Measurements from ENCODE around the gene BRD9. TPM values are rescaled to one million over a fixed set of nuclear protein-coding genes. Genes with fewer than 3 reads are reported as not detected.

The BRD9 gene
- total RNA-seq, 4 donors from 2014 or later = 22.3 to 38.5 (median 28.4) TPM

- WGBS, 2 donors (ENCODE audit: low coverage in 1 of 2) = 89 to 93% methylated on average over 5 to 16 of the region's 30 CpGs
- TF ChIP-seq EP300 (IDR thresholded peaks at IDR 0.05) = no peak
- no peak for TF ChIP-seq POLR2A (IDR thresholded peaks at IDR 0.05)
- TF ChIP-seq CTCF (IDR thresholded peaks at IDR 0.05) = no peak
- no peak for ATAC-seq
Observed at GRCh38 chr5:927172-928015, 34.8 kb upstream of the BRD9 start.

GRCh38 chr5:926417-927171 lies 34.0 kb upstream of the BRD9 start:
- WGBS, 2 donors (ENCODE audit: low coverage in 1 of 2) = 4 to 6% methylated on average over 14 to 28 of the region's 65 CpGs
- peaks cover 30% of the 10 kb centered on the region for H3K27me3 ChIP-seq
- no peaks in the 10 kb centered on the region for H3K36me3 ChIP-seq
- peak overlapping the region in 2 of 4 donors; percentile 29 to 64 for H3K27ac ChIP-seq
- TF ChIP-seq POLR2AphosphoS5 (IDR thresholded peaks at IDR 0.05) = no peak
- TF ChIP-seq CTCF (IDR thresholded peaks at IDR 0.05) = peak in 3 of 4 experiments; percentile 24 to 65 (median 49)
- peaks cover 0 to 20% (median 7%) of the 10 kb centered on the region in 3 donors for H3K4me1 ChIP-seq
- H3K4me3 ChIP-seq = peak overlapping the region; percentile 26 to 43
- no peaks in the 10 kb centered on the region for H3K9me3 ChIP-seq
- peak; percentile 77 for ATAC-seq

More at GRCh38 chr5:927172-928015, 34.8 kb upstream of the BRD9 start:
- no peaks in the 10 kb centered on the region for H3K9me3 ChIP-seq
- peak overlapping the region in 1 of 4 donors; percentile 64 for H3K27ac ChIP-seq
- H3K4me3 ChIP-seq = peak overlapping the region in 1 of 2 donors; percentile 43
- H3K4me1 ChIP-seq = peaks cover 0 to 23% (median 10%) of the 10 kb centered on the region in 3 donors
- peaks cover 30% of the 10 kb centered on the region for H3K27me3 ChIP-seq
- no peaks in the 10 kb centered on the region for H3K36me3 ChIP-seq

GRCh38 chr5:923281-923873 lies 30.8 kb upstream of the BRD9 start:
- Histone ChIP-seq H3K4me1 (peaks cover 0 to 20% (median 7%) of the 10 kb centered on the region in 3 donors), H3K9me3 (no peaks in the 10 kb centered on the region), H3K27ac (no peak overlapping the region), H3K27me3 (peaks cover 30% of the 10 kb centered on the region), H3K36me3 (no peaks in the 10 kb centered on the region), H3K4me3 (no peak overlapping the region)
- peak; percentile 86 for ATAC-seq
- 16 to 83% methylated on average over 1 to 8 of the region's 17 CpGs for WGBS, 2 donors (ENCODE audit: low coverage in 1 of 2)
- TF ChIP-seq POLR2A (IDR thresholded peaks at IDR 0.05) = no peak
- peak in 3 of 4 experiments; percentile 79 to 97 (median 86) for TF ChIP-seq CTCF (IDR thresholded peaks at IDR 0.05)
- no peak for TF ChIP-seq POLR2AphosphoS5 (IDR thresholded peaks at IDR 0.05)
- TF ChIP-seq EP300 (IDR thresholded peaks at IDR 0.05) = no peak

- ATAC-seq = no peak
- H3K27ac ChIP-seq = no peak overlapping the region
- H3K9me3 ChIP-seq = no peaks in the 10 kb centered on the region
- H3K4me3 ChIP-seq = no peak overlapping the region
- H3K36me3 ChIP-seq = no peaks in the 10 kb centered on the region
- H3K27me3 ChIP-seq = peaks cover 30% of the 10 kb centered on the region
- TF ChIP-seq POLR2AphosphoS5 (IDR thresholded peaks at IDR 0.05) (no peak), POLR2A (IDR thresholded peaks at IDR 0.05) (no peak), CTCF (IDR thresholded peaks at IDR 0.05) (no peak), EP300 (IDR thresholded peaks at IDR 0.05) (no peak)
- peaks cover 0 to 20% (median 7%) of the 10 kb centered on the region in 3 donors for H3K4me1 ChIP-seq
- 94% methylated on average over 7 of the region's 17 CpGs; no CpG with 5 or more reads in 1 of the 2 donors for WGBS, 2 donors (ENCODE audit: low coverage in 1 of 2)
Observed at GRCh38 chr5:922436-923280, 30.1 kb upstream of the BRD9 start.

All from gastroesophageal sphincter (tissue), 4 donors.